ENCODE data around the gene DSCAML1. TPM values are rescaled to one million over a fixed set of nuclear protein-coding genes. Genes with fewer than 3 reads are reported as not detected.

DSCAML1 gene
- total RNA-seq, 1 donor from 2014 or later, result 0.45 TPM

DNA sequence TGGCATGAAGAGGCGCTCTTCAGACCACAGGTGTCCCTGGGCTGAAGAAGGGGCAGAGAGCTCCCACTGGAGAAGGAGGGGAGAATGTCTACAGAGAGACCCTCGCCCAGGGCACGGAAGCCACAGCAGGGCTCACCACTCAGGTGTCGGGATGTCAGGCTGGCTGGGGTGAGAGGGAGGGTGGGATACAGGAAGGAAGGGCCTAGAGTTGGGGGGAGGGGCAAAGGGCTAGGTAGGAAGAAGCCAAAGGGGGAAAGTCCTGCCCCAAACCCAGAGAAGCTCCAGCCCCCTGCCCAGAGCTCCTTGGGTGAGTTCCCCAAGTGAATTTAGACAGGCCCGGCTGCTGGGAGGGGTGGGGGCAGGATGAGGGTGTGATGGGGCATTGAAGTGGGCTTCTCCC, 237.3 kb downstream of the DSCAML1 start:
- no peak for DNase-seq (ENCODE audit: low spot score)

DNA sequence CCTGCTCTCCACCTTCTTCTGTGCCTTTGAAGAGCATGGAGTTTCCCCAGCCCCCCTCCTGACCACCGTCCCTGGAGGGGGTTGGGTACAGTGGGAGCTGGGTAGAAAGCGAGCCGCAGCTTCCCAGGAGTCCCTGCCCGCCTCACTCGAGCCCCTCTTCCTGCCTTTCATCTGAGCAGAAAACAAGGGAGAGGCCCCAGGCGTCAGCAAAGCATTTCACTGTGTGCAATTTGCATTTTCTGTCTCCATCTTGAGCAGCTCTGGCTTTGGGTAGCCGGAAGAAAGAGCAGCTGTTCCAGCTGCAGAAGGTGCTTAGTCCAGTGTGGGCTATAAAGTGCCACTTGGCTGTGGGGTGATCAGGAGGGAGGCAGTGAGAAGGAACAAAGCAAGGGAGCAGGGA, 239.7 kb downstream of the DSCAML1 start:
- DNase-seq (ENCODE audit: low spot score), result no peak

GRCh38 chr11:117554601-117555333, 242.2 kb downstream of the DSCAML1 start:
- no peak for DNase-seq (ENCODE audit: low spot score)

GRCh38 chr11:117552626-117553025, 244.4 kb downstream of the DSCAML1 start:
- DNase-seq (ENCODE audit: low spot score), result no peak

DNA sequence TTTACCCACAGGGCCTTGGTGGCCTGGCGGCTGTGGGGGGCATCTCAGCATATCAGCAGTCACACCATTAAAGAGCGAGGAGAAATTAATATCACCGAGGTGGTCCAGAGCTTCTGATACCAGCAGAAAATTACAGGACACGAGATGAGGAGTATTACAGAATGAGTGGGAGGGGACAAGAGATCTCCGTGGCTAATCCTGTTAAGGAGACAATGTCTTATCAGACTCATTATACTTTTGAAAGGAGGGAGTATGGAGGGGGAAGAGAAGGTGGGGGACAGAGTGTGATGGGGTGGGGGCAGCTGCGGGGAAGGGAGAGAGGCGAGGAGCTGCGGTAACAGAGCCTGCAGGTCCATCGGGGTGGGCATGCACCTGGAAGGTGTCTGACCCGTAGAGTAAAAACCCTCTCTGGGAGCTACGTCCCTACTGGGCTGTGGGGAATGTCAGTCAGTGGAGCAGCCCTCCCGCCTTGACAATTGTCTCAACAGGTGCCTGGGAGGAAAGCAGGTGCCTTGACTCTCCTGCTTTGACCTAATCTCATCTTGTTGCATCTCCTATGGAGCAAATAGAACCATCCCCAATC, 245.2 kb downstream of the DSCAML1 start:
- DNase-seq (ENCODE audit: low spot score), result no peak

GRCh38 chr11:117550466-117550865, 246.6 kb downstream of the DSCAML1 start:
- no peak for DNase-seq (ENCODE audit: low spot score)

DNA sequence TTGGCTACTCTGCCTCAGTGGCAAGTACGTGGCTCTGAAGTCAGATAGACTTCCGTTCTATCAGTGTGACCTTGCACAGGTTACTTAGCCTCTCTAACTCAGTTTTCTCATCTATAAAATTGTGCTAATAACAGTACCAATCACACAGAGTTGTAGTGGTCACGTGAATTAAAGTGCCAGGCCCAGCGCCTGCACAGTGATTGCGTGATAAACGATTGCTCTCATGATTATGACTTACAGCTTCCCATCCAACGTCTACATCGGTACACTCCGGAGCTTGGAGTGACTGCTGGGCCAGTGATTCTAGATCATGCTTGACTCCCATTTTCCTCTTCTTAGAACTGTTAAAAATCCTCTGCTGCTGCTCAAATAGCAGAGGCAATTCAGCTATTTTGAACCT, 247.6 kb downstream of the DSCAML1 start:
- no peak for DNase-seq (ENCODE audit: low spot score)

- DNase-seq (ENCODE audit: low spot score), result no peak
Measured at GRCh38 chr11:117548876-117549275, 248.1 kb downstream of the DSCAML1 start.

GRCh38 chr11:117547946-117548345, 249.1 kb downstream of the DSCAML1 start:
- DNase-seq (ENCODE audit: low spot score), result no peak

DNA sequence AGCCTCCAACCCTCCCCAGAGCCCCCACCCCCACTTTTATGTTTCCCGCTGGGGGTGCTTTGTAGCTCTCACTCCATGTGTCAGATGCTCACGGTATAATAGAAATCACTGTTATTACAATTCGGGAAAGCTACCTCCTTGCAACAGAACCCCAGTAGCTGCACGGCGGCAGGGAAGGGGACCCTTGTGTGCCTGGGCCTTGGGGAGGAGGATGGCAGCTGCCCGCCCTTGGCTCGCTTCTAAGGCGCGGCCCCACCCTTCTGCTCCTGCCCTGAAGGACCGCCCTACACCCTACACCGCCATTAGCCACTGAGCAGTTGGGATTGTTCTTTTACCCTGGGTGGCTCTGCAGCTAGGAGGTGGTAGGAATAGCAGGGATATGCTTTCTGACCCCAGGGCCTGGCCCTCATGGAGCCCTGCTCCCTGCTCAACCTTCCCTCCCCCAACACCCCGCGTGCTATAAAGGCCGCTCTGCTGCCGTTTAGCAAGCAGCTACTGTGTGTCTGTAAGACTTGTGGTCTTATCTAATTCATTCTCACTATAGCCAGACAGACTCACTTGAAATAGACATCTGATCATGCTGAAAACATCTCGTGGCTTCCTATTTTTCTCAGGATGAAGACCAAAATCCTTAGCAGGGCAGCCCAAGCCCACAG, 249.7 kb downstream of the DSCAML1 start:
- DNase-seq (ENCODE audit: low spot score), result no peak

DNA sequence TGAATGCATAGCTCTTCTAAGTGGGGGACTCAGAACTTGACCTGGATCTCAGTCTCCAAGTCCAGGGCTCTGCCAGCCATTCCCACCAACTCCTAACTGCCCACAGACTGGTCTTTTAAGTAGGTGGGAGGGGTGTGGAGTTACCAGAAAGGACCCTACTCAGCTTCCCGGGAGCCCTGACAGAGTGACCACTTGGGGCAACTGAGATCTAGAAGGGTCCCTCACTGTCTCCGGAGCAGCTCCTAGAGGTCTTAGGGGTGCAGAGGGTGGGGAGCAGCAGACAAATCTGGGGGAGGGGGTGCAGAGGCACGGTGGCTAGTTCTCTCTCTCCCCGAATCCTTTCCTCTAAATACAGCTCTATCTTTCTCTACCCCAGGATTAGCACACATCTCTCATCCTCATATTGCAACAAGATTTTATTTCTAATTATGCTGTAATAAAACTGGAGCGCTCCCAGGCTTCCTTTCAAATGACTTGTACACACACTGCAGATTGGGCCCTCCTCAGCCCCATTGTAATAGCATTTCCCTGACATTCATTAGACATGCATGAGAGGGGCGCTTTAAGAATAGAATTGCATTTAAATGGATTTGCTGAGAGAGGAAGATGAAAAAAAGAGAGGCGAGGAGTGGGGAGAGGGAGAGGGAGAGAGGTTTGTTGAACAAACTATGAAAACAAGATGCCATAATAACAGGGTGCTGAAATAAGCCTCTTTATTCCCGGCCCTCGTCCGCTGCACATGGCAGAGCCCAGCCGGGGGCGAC, 250.4 kb downstream of the DSCAML1 start:
- DNase-seq (ENCODE audit: low spot score), result no peak

DNA sequence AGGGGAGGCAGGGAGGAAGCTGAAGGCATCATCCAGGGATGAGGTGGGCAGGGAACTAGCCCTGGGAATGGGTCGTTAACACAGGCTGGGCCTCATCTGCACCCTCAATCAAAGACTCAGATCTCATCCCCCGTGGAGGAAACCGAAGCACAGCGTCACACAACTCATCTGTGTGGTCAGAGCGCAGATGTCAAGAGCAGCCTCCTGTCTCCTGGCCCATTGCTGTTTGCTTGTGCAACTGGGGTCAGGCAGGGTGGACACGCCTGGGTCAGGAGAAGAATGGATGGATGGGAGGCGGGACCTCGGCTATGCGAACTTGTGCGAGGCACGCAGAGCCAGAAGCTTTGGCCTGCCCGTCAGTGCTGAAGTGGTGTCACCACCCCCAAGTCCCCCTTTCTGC, 251.3 kb downstream of the DSCAML1 start:
- no peak for DNase-seq (ENCODE audit: low spot score)

DNA sequence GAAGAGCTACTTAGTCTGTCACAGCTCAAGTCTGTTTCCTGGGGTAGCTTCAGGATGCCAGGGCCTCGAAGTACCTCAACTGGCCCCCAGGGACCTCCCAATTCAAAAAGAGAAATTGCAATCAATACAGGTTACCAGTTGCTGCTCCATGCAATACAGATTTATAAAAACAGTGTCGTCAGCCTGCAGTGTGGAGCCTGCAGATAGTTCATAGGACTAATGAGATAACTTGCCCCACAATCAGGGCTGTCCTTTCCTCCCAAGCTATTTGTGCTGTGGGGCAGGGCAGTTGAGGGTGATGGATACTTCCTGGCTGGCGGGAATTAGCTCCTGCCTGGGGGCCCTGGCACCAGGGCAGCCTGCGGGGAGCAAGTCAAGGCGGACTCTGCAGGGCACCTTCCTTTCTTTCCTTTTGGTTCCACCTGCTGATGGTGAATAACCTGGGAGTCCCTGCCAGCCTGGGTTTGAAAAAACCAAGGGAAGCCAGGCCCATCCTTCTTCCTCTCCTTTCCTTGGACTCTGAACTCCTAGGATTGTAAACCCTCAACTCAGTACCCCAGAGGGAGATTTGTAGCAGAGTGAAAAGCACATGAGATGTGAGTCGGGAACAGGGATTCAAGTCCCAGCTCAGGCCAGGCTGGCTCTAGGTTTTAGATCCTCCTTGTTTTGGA, 252.8 kb downstream of the DSCAML1 start:
- DNase-seq (ENCODE audit: low spot score), result no peak

DNA sequence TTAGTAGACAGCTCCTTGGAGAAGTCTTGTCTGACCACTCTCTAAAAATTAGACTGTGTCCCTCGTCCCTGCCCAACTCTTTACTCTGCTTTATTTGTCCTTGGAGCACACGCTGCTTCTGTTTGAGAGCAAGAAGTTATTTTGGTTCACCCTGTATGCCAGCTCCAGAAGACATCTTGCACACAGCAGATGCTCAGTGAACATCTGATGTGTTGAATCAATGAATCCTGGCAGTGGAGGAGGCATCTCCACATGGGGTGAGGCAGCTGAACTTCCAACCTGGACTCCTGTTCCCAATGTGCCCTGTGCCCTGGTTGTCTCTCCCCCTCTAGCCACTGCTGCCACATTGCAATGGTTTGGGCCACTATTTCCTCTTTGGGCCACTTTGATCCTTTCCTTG, 255.8 kb downstream of the DSCAML1 start:
- DNase-seq (ENCODE audit: low spot score), result no peak

- no peak for DNase-seq (ENCODE audit: low spot score)
Measured at GRCh38 chr11:117538263-117539135, 258.5 kb downstream of the DSCAML1 start.

DNA sequence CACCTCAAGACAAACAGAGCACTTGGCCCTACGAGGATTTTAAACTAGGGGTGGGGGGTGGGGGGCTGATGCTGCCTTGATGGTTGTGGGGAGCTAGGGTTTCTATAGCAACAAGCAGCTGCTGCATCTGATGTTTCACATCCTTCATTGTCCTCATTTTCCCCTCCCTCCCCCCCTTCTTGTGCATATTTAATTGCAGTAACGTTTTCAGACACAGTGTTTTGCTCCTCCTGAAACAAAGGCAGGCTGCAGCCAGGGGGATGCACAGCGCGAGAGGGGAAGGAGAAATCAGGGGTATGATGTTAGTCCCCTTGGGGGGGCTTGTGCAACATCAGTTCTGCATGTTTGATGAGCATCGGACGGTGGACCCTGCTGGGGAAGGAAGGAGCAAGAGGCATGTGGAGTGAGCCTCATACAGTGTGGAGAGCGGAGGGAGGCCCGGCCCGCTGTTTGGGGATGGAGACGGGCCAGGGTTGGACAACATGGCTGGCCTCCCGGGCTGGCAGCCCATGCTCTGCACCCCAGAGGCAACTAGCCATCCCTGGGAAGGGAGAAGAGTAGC, 261.1 kb downstream of the DSCAML1 start:
- DNase-seq (ENCODE audit: low spot score), result no peak

DNA sequence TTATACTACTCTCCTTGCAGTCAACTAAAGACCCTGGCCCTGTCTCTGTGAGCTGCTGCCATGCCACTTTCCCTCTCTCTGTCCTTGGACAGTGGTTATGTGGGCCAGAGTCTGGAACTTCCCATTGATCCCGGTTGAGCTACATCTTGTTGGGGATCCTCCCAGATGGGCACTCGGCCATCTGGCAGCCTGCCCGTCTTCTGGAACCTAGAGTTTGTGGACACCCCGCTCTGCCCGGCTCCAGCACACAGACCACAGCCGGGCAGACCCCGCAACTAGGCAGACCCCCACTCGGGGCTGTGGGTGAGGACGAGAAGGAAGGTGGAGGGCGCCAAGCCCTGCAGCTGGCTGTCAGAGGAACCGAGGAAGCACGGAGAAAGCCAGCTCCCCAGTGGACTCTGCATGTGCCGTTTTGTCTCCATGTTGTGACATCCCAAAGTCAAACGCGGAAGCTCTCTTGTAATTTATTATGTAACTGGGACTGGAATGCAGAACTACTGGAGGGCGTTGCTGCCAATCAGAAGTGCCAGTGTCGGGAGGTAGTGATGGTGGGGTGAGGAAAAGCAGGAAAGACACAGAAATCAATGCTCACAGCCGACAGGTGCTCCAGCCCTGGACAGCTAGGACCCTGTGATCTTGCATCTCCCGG, 261.7 kb downstream of the DSCAML1 start:
- no peak for DNase-seq (ENCODE audit: low spot score)

DNA sequence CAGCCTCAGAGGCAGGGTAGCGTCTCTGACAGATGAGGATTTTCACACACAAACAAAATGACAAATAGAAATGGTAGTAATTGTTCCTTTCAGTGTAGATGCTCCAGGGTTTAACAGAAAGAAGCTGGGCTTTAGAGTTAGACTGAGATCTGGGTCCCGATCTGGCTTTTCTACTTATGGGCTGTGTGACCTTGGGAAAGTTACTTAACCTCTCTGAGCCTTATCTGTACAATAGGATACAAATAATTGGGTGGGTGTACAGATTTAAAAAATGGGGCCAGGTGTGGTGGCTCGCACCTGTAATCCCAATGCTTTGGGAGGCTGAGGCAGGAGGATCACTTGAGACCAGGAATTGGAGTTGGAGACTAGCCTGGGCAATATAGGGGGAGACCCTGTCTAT, 264.4 kb downstream of the DSCAML1 start:
- no peak for DNase-seq (ENCODE audit: low spot score)

DNA sequence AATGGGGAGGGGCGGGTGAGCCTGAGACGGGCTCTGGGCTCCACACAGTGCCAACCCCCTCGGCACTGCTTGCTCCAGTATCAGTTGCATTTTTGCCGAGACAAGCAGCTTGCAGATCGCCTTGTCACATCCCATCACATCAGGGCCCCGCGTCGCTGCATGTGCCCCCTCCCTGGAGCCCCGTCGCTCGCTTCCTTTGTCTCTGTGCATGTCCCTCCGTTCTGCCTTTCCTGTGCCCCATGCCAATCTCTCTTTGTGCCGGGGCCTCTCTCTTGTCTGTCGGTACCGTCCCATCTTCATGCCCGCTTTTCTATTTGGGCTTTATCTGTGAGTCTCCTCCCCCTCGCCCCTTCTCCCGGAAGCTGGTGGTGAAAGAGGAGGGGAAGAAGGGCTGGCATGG, 267.2 kb downstream of the DSCAML1 start:
- no peak for DNase-seq (ENCODE audit: low spot score)
